GM21423 (cell line): ENCODE data around the gene PIRT.
"Not testable (repeated sequence)": the region's sequence is repeated elsewhere in the genome, so short reads cannot be mapped to it uniquely, and the experiment has no call there.

Experiments used
- ATAC-seq: cut with Tn5 transposase; IDR thresholded peaks from one replicate; pipeline ENCODE4 v1.9.1; 2021; ENCODE audit warnings: mild to moderate bottlenecking, moderate library complexity; ENCODE audit not compliant: unreplicated experiment

The PIRT gene

GRCh38 chr17:10837921-10838320 is at the start of gene PIRT:
TSS of gene PIRT (minus strand) at chr17:10838087. CDS start at chr17:10825645, 12,442 bp downstream.
- ATAC-seq, result no peak

- ATAC-seq, result no peak
Observed at GRCh38 chr17:10881959-10882358, 44.1 kb upstream of the PIRT start.

GRCh38 chr17:10879190-10879836 is 41.4 kb upstream of the PIRT start:
- ATAC-seq, result no peak

- ATAC-seq, result no peak
Observed at GRCh38 chr17:10875984-10876555, 38.2 kb upstream of the PIRT start.

- ATAC-seq, result no peak
Observed at GRCh38 chr17:10875430-10875851, 37.6 kb upstream of the PIRT start.

GRCh38 chr17:10871914-10872313 is 34.0 kb upstream of the PIRT start:
- ATAC-seq, result no peak

GRCh38 chr17:10870336-10871050 is 32.6 kb upstream of the PIRT start:
- no peak for ATAC-seq

GRCh38 chr17:10868744-10869143 is 30.9 kb upstream of the PIRT start:
- ATAC-seq, result not testable (repeated sequence)

- no peak for ATAC-seq
Observed at GRCh38 chr17:10859051-10859450, 21.2 kb upstream of the PIRT start.

GRCh38 chr17:10857976-10858375 is 20.1 kb upstream of the PIRT start:
- ATAC-seq, result no peak

GRCh38 chr17:10846636-10847035 is 8.7 kb upstream of the PIRT start:
- not testable (repeated sequence) for ATAC-seq

GRCh38 chr17:10845388-10845751 is 7.5 kb upstream of the PIRT start:
- ATAC-seq, result no peak

- peak; percentile 88 for ATAC-seq
Observed at GRCh38 chr17:10844621-10845387, 6.9 kb upstream of the PIRT start.

GRCh38 chr17:10843811-10844210 is 5.9 kb upstream of the PIRT start:
- no peak for ATAC-seq

- ATAC-seq, result no peak
Observed at GRCh38 chr17:10842658-10843057, 4.8 kb upstream of the PIRT start.

- ATAC-seq, result no peak
Observed at GRCh38 chr17:10838682-10839081, 795 bp upstream of the PIRT start.

GRCh38 chr17:10836966-10837590 is 809 bp downstream of the PIRT start:
- no peak for ATAC-seq

GRCh38 chr17:10836145-10836544 is 1.7 kb downstream of the PIRT start:
- ATAC-seq, result no peak

GRCh38 chr17:10831696-10832095 is 6.2 kb downstream of the PIRT start:
- ATAC-seq, result no peak

GRCh38 chr17:10827898-10828552 is 9.9 kb downstream of the PIRT start:
- no peak for ATAC-seq

GRCh38 chr17:10824874-10825273 is 13.0 kb downstream of the PIRT start:
- no peak for ATAC-seq
